Measurements from ENCODE around the gene TMEM19. TPM values are rescaled to one million over a fixed set of nuclear protein-coding genes. Genes with fewer than 3 reads are reported as not detected.
A peak's percentile ranks its signal among the peaks of the same experiment; 100 is the strongest.

The TMEM19 gene
- total and polyA plus RNA-seq, 4 experiments from 2014 or later, result 10.5 to 49.0 (median 21.1) TPM

- H3K4me1 ChIP-seq (ENCODE audit: insufficient read depth, low read length), result no peaks in the 10 kb centered on the region
These were observed 43.6 kb upstream of the TMEM19 start for GRCh38 chr12:71642264-71642663.

GRCh38 chr12:71645268-71645667 lies 40.6 kb upstream of the TMEM19 start:
- H3K4me1 Mint-ChIP-seq, result peaks cover 16 to 47% (median 27%) of the 10 kb centered on the region in 4 donors
- no peak overlapping the region for H3K4me3 Mint-ChIP-seq
- intact Hi-C loops (cut with micrococcal nuclease), result loop anchor here (5.0 kb wide), 1 partner anchor 33 kb away; no protein-coding TSS in a partner anchor
- Histone ChIP-seq H3K36me3 (ENCODE audit: insufficient read depth, low read length) (peaks cover 47% of the 10 kb centered on the region), H3K4me1 (ENCODE audit: insufficient read depth, low read length) (peaks cover 12% of the 10 kb centered on the region), H3K27me3 (ENCODE audit: insufficient read depth, low read length) (no peaks in the 10 kb centered on the region), H3K27ac (ENCODE audit: low read depth, low read length) (no peak overlapping the region), H3K9me3 (ENCODE audit: control insufficient read depth in 1 of 2, low read length in 2 of 2) (no peaks in the 10 kb centered on the region), H3K4me3 (ENCODE audit: low read length in 2 of 2) (no peak overlapping the region)
- H3K36me3 Mint-ChIP-seq, result peaks cover 36 to 67% of the 10 kb centered on the region in 2 donors
- ChIA-PET POLR2A (ENCODE audit: partially characterized antibody) (interaction anchor here (1.6 to 3.1 kb wide), 2 partner anchors 18 to 40 kb away, joined by 3 to 12 read pairs; partner anchors contain the start of genes THAP2 and ZFC3H1), CTCF (ENCODE audit: partially characterized antibody) (interaction anchor here (1.2 to 3.0 kb wide), 5 partner anchors 8 to 102 kb away, joined by 3 to 32 read pairs (median 4); no protein-coding TSS in a partner anchor)
- H3K27ac Mint-ChIP-seq, result peak overlapping the region in 3 of 7 donors; percentile 52 to 78 (median 68)
- no peak for DNase-seq
- no peaks in the 10 kb centered on the region for H3K27me3 Mint-ChIP-seq
- no peaks in the 10 kb centered on the region for H3K9me3 Mint-ChIP-seq

More at GRCh38 chr12:71642264-71642663, 43.6 kb upstream of the TMEM19 start:
- peak overlapping the region in 6 of 7 donors; percentile 20 to 75 (median 40) for H3K27ac Mint-ChIP-seq
- no peaks in the 10 kb centered on the region for H3K9me3 ChIP-seq (ENCODE audit: control insufficient read depth in 1 of 2, low read length in 2 of 2)
- H3K27me3 Mint-ChIP-seq, result no peaks in the 10 kb centered on the region
- H3K4me1 Mint-ChIP-seq, result peaks cover 12 to 39% (median 17%) of the 10 kb centered on the region in 4 donors
- peak overlapping the region; percentile 28 for H3K27ac ChIP-seq (ENCODE audit: low read depth, low read length)
- H3K36me3 ChIP-seq (ENCODE audit: insufficient read depth, low read length), result peaks cover 52% of the 10 kb centered on the region
- intact Hi-C loops (cut with micrococcal nuclease), result no loop called here
- peaks cover 36 to 75% of the 10 kb centered on the region in 2 donors for H3K36me3 Mint-ChIP-seq
- no peak for DNase-seq
- no peaks in the 10 kb centered on the region for H3K9me3 Mint-ChIP-seq
- H3K4me3 ChIP-seq (ENCODE audit: low read length in 2 of 2), result no peak overlapping the region
- no peak overlapping the region for H3K4me3 Mint-ChIP-seq
- ChIA-PET CTCF (ENCODE audit: partially characterized antibody) (interaction anchor here (1.0 to 1.7 kb wide), 3 partner anchors 8 to 105 kb away, joined by 5 to 7 read pairs (median 6); partner anchors contain the start of gene ZFC3H1), POLR2A (ENCODE audit: partially characterized antibody) (interaction anchor here (0.9 to 1.1 kb wide), 2 partner anchors 43 to 105 kb away, joined by 3 read pairs; no protein-coding TSS in a partner anchor)
- no peaks in the 10 kb centered on the region for H3K27me3 ChIP-seq (ENCODE audit: insufficient read depth, low read length)

GRCh38 chr12:71646512-71646911 lies 39.4 kb upstream of the TMEM19 start:
- peaks cover 37% of the 10 kb centered on the region for H3K36me3 ChIP-seq (ENCODE audit: insufficient read depth, low read length)
- no peaks in the 10 kb centered on the region for H3K27me3 ChIP-seq (ENCODE audit: insufficient read depth, low read length)
- Mint-ChIP-seq H3K4me1 (peaks cover 16 to 44% (median 27%) of the 10 kb centered on the region in 4 donors), H3K4me3 (no peak overlapping the region), H3K27ac (peak overlapping the region in 2 of 7 donors; percentile 27 to 37), H3K27me3 (no peaks in the 10 kb centered on the region), H3K9me3 (no peaks in the 10 kb centered on the region), H3K36me3 (peaks cover 40 to 59% of the 10 kb centered on the region in 2 donors)
- DNase-seq, result no peak
- intact Hi-C loops (cut with micrococcal nuclease), result loop anchor here (5.0 kb wide), 1 partner anchor 34 kb away; no protein-coding TSS in a partner anchor
- ChIA-PET CTCF (ENCODE audit: partially characterized antibody) (interaction anchor here (0.8 to 3.0 kb wide), 5 partner anchors 9 to 101 kb away, joined by 3 to 32 read pairs (median 4); partner anchors contain the start of genes THAP2 and ZFC3H1), POLR2A (ENCODE audit: partially characterized antibody) (interaction anchor here (0.9 to 3.1 kb wide), 3 partner anchors 14 to 39 kb away, joined by 3 to 12 read pairs (median 4); partner anchors contain the start of genes THAP2 and ZFC3H1)
- H3K4me1 ChIP-seq (ENCODE audit: insufficient read depth, low read length), result peaks cover 23% of the 10 kb centered on the region
- H3K9me3 ChIP-seq (ENCODE audit: control insufficient read depth in 1 of 2, low read length in 2 of 2), result no peaks in the 10 kb centered on the region
- H3K27ac ChIP-seq (ENCODE audit: low read depth, low read length), result no peak overlapping the region
- H3K4me3 ChIP-seq (ENCODE audit: low read length in 2 of 2), result no peak overlapping the region

GRCh38 chr12:71648537-71648936 lies 37.3 kb upstream of the TMEM19 start:
- Histone ChIP-seq H3K9me3 (ENCODE audit: control insufficient read depth in 1 of 2, low read length in 2 of 2) (no peaks in the 10 kb centered on the region), H3K27me3 (ENCODE audit: insufficient read depth, low read length) (no peaks in the 10 kb centered on the region), H3K4me1 (ENCODE audit: insufficient read depth, low read length) (peaks cover 39% of the 10 kb centered on the region), H3K27ac (ENCODE audit: low read depth, low read length) (no peak overlapping the region), H3K4me3 (ENCODE audit: low read length in 2 of 2) (no peak overlapping the region), H3K36me3 (ENCODE audit: insufficient read depth, low read length) (peaks cover 36% of the 10 kb centered on the region)
- Mint-ChIP-seq H3K4me1 (peaks cover 11 to 29% (median 22%) of the 10 kb centered on the region in 4 donors), H3K4me3 (no peak overlapping the region), H3K36me3 (peaks cover 31 to 45% of the 10 kb centered on the region in 2 donors), H3K27me3 (no peaks in the 10 kb centered on the region), H3K27ac (peak overlapping the region in 3 of 7 donors; percentile 3 to 17 (median 7)), H3K9me3 (no peaks in the 10 kb centered on the region)
- no peak for DNase-seq
- POLR2A ChIA-PET (ENCODE audit: partially characterized antibody), result no interaction called here
- CTCF ChIA-PET (ENCODE audit: partially characterized antibody), result interaction anchor here (1.1 to 2.4 kb wide), 2 partner anchors 12 to 14 kb away, joined by 6 to 10 read pairs; no protein-coding TSS in a partner anchor
- intact Hi-C loops (cut with micrococcal nuclease), result loop anchor here (5.0 kb wide), 1 partner anchor 36 kb away; no protein-coding TSS in a partner anchor

GRCh38 chr12:71649401-71649800 lies 36.5 kb upstream of the TMEM19 start:
- H3K27me3 ChIP-seq (ENCODE audit: insufficient read depth, low read length), result no peaks in the 10 kb centered on the region
- POLR2A ChIA-PET (ENCODE audit: partially characterized antibody), result interaction anchor here (1.2 kb wide), 1 partner anchor 36 kb away, joined by 3 read pairs; the partner anchor contains the start of gene TMEM19
- Mint-ChIP-seq H3K9me3 (peaks cover 0 to under 1% (median 0%) of the 10 kb centered on the region in 8 donors), H3K4me3 (peak overlapping the region in 1 of 8 donors; percentile 29), H3K27ac (peak overlapping the region in 1 of 7 donors; percentile 17), H3K27me3 (no peaks in the 10 kb centered on the region), H3K4me1 (peaks cover 10 to 31% (median 19%) of the 10 kb centered on the region in 4 donors), H3K36me3 (peaks cover 23 to 38% of the 10 kb centered on the region in 2 donors)
- H3K4me1 ChIP-seq (ENCODE audit: insufficient read depth, low read length), result peaks cover 43% of the 10 kb centered on the region
- H3K4me3 ChIP-seq (ENCODE audit: low read length in 2 of 2), result no peak overlapping the region
- no peaks in the 10 kb centered on the region for H3K9me3 ChIP-seq (ENCODE audit: control insufficient read depth in 1 of 2, low read length in 2 of 2)
- no peak for DNase-seq
- intact Hi-C loops (cut with micrococcal nuclease), result loop anchor here (5.0 kb wide), 1 partner anchor 37 kb away; no protein-coding TSS in a partner anchor
- CTCF ChIA-PET (ENCODE audit: partially characterized antibody), result interaction anchor here (0.9 to 2.4 kb wide), 3 partner anchors 13 to 234 kb away, joined by 3 to 10 read pairs (median 6); no protein-coding TSS in a partner anchor
- H3K36me3 ChIP-seq (ENCODE audit: insufficient read depth, low read length), result peaks cover 30% of the 10 kb centered on the region
- H3K27ac ChIP-seq (ENCODE audit: low read depth, low read length), result no peak overlapping the region

GRCh38 chr12:71652656-71653055 lies 33.2 kb upstream of the TMEM19 start:
- no peak overlapping the region for H3K27ac Mint-ChIP-seq
- POLR2A ChIA-PET (ENCODE audit: partially characterized antibody), result no interaction called here
- CTCF ChIA-PET (ENCODE audit: partially characterized antibody), result no interaction called here

GRCh38 chr12:71653137-71653536 lies 32.7 kb upstream of the TMEM19 start:
- POLR2A ChIA-PET (ENCODE audit: partially characterized antibody), result no interaction called here

More at GRCh38 chr12:71652656-71653055, 33.2 kb upstream of the TMEM19 start:
- peaks cover 13% of the 10 kb centered on the region for H3K36me3 ChIP-seq (ENCODE audit: insufficient read depth, low read length)
- DNase-seq, result no peak
- H3K9me3 ChIP-seq (ENCODE audit: control insufficient read depth in 1 of 2, low read length in 2 of 2), result no peaks in the 10 kb centered on the region
- no peak overlapping the region for H3K4me3 ChIP-seq (ENCODE audit: low read length in 2 of 2)
- Mint-ChIP-seq H3K9me3 (peaks cover 0 to 2% (median 0%) of the 10 kb centered on the region in 8 donors), H3K27me3 (no peaks in the 10 kb centered on the region), H3K36me3 (peaks cover 24 to 40% of the 10 kb centered on the region in 2 donors), H3K4me3 (no peak overlapping the region), H3K4me1 (peaks cover 25 to 48% (median 26%) of the 10 kb centered on the region in 4 donors)
- no peaks in the 10 kb centered on the region for H3K27me3 ChIP-seq (ENCODE audit: insufficient read depth, low read length)
- H3K4me1 ChIP-seq (ENCODE audit: insufficient read depth, low read length), result peaks cover 69% of the 10 kb centered on the region
- intact Hi-C loops (cut with micrococcal nuclease), result no loop called here
- H3K27ac ChIP-seq (ENCODE audit: low read depth, low read length), result no peak overlapping the region

More at GRCh38 chr12:71653137-71653536, 32.7 kb upstream of the TMEM19 start:
- Histone ChIP-seq H3K27me3 (ENCODE audit: insufficient read depth, low read length) (no peaks in the 10 kb centered on the region), H3K4me1 (ENCODE audit: insufficient read depth, low read length) (peaks cover 66% of the 10 kb centered on the region), H3K36me3 (ENCODE audit: insufficient read depth, low read length) (peaks cover 13% of the 10 kb centered on the region), H3K27ac (ENCODE audit: low read depth, low read length) (no peak overlapping the region), H3K4me3 (ENCODE audit: low read length in 2 of 2) (no peak overlapping the region), H3K9me3 (ENCODE audit: control insufficient read depth in 1 of 2, low read length in 2 of 2) (no peaks in the 10 kb centered on the region)
- Mint-ChIP-seq H3K4me3 (no peak overlapping the region), H3K36me3 (peaks cover 28 to 40% of the 10 kb centered on the region in 2 donors), H3K4me1 (peaks cover 26 to 52% (median 27%) of the 10 kb centered on the region in 4 donors), H3K27me3 (no peaks in the 10 kb centered on the region), H3K27ac (no peak overlapping the region), H3K9me3 (peaks cover 0 to 2% (median 0%) of the 10 kb centered on the region in 8 donors)
- no peak for DNase-seq
- CTCF ChIA-PET (ENCODE audit: partially characterized antibody), result interaction anchor here (0.7 kb wide), 1 partner anchor 94 kb away, joined by 3 read pairs; no protein-coding TSS in a partner anchor
- intact Hi-C loops (cut with micrococcal nuclease), result no loop called here

Measured in CD4-positive, alpha-beta memory T cell (primary cell).